WERI-Rb-1 (cell line): ENCODE data around the gene VSIR.
A peak's percentile ranks its signal among the peaks of the same experiment; 100 is the strongest.

Experiments
- DNase-seq: peaks from one replicate; pipeline ENCODE4 v3.0.0-alpha.2; 2020
- H3K27ac ChIP-seq: fragments of 250-450 bp; sonication (Bioruptor Pico); 2 replicates; pipeline ENCODE4 v1.5.1; 2020; ENCODE audit warnings: mild to moderate bottlenecking, moderate library complexity
- H3K27me3 ChIP-seq: fragments of 250-450 bp; sonication (Bioruptor Pico); 2 replicates; pipeline ENCODE4 v1.5.1; 2021; ENCODE audit warnings: mild to moderate bottlenecking, low read depth, moderate library complexity; ENCODE audit not compliant: insufficient read depth, severe bottlenecking
- H3K36me3 ChIP-seq: fragments of 250-450 bp; sonication (Bioruptor Pico); 2 replicates; pipeline ENCODE4 v1.5.1; 2020; ENCODE audit warnings: mild to moderate bottlenecking, moderate library complexity
- H3K4me3 ChIP-seq: 2 replicates; pipeline ENCODE4 v1.5.1; 2011; ENCODE audit warnings: low read depth, mild to moderate bottlenecking, control low read depth, low read length
- H3K9me3 ChIP-seq: fragments of 250-450 bp; sonication (Bioruptor Pico); 2 replicates; pipeline ENCODE4 v1.5.1; 2021; ENCODE audit warnings: mild to moderate bottlenecking, moderate library complexity; ENCODE audit not compliant: severe bottlenecking
- TF ChIP-seq, protein P1 (sequence below): IDR thresholded peaks from 2 replicates; pipeline ENCODE4 v1.5.1; 2011; ENCODE audit warnings: low read depth, mild to moderate bottlenecking, control low read depth, inconsistent platforms, low read length

The VSIR gene

DNA sequence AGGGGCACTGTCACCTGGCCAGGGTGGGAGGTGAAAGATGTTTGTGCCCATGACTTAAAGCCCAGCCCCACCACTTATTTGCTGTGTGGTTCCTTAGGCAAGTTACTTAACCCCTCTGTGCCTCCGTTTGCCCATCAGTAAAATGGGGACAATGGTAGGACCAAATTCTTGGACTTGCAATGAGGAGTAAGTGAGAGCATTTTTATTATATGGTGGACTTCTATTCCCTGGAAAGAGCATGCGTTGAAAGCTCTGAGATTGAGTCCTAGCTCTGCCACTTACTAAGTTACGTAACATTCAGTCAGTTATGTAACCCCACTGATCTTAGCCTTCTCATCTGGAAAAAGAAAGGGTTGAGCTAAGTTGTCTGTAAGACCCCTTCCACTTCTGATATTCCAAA is 18.8 kb downstream of the VSIR start:
- no peaks in the 10 kb centered on the region for H3K9me3 ChIP-seq
- DNase-seq = no peak
- H3K4me3 ChIP-seq = no peak overlapping the region

DNA sequence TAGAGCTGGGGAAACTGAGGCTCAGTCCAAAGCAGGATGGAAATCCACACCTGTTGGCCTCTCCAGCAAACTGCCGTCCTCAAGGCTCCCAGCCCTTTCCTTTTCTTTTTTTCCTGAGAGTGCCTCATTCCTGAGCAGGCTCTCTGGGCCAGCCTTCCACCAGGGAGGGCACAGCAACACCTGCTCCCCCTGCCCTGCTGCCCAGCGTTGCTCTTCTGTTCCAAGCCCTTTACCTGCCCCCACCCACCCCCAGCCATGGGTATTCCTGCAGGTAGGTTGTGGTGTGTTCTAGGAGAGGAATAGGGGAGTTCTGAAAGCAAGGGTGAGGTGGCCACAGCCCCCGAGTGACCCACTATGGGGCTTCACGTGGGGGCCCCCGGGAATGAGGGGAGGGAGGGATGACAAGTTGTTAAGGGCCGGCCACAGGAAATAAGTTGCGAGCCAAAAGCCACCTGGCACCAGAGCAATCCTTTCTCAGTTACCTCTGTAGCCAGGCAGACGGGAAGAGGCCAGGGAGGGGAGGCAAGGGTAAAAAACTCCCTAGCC is 19.3 kb downstream of the VSIR start:
- no peaks in the 10 kb centered on the region for H3K27me3 ChIP-seq
- H3K9me3 ChIP-seq = no peaks in the 10 kb centered on the region
- no peak for DNase-seq
- H3K36me3 ChIP-seq = no peaks in the 10 kb centered on the region
- H3K27ac ChIP-seq = no peak overlapping the region
- TF ChIP-seq, protein P1, sequence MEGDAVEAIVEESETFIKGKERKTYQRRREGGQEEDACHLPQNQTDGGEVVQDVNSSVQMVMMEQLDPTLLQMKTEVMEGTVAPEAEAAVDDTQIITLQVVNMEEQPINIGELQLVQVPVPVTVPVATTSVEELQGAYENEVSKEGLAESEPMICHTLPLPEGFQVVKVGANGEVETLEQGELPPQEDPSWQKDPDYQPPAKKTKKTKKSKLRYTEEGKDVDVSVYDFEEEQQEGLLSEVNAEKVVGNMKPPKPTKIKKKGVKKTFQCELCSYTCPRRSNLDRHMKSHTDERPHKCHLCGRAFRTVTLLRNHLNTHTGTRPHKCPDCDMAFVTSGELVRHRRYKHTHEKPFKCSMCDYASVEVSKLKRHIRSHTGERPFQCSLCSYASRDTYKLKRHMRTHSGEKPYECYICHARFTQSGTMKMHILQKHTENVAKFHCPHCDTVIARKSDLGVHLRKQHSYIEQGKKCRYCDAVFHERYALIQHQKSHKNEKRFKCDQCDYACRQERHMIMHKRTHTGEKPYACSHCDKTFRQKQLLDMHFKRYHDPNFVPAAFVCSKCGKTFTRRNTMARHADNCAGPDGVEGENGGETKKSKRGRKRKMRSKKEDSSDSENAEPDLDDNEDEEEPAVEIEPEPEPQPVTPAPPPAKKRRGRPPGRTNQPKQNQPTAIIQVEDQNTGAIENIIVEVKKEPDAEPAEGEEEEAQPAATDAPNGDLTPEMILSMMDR = no peak
- H3K4me3 ChIP-seq = no peak overlapping the region

More for the DNA sequence above, 18.8 kb downstream of the VSIR start:
- Histone ChIP-seq H3K27me3 (no peaks in the 10 kb centered on the region), H3K27ac (no peak overlapping the region), H3K36me3 (no peaks in the 10 kb centered on the region)
- TF ChIP-seq, protein P1 = no peak

DNA sequence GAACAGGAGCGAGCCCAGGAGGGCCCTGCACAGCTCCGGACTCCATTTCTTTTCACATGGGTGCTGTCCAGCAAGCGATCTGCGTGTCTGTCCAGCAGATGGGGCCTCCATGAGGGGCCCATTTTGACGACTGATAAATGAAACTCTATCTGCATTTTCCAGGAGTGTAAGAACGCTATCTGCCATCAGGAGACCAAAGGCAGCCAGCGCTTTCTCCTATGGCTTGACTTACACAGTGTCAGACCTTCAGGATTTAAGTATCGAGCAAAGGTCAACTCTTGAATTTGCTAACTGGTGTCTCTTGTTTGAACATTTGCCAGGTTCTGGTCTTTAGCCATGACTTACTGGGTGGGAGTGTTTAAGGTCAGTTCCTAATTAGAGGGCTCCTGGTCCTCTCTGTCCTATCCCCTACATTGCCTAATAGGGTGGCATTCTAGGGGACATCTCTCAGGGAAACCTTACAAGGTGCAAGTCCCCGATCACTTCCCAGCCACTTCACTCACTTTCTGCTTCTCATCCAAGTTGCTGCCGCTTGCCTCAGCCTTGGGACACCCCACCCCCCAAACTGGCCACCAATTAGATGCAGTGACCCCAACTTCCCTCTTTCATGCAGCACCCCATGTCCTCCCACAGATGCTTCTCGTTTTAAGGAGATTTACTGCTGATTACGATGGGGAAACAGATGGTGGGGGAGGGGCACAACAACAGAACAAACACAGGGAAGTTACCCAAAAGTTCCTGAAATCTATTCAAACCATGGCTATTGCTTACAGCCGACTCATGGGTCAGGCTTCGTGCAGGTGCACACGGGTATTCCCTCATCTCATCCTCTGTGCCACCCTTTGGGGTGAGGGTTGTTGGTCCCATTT is 20.0 kb downstream of the VSIR start:
- H3K4me3 ChIP-seq = no peak overlapping the region
- H3K36me3 ChIP-seq = no peaks in the 10 kb centered on the region
- no peaks in the 10 kb centered on the region for H3K27me3 ChIP-seq
- TF ChIP-seq, protein P1 = no peak
- no peaks in the 10 kb centered on the region for H3K9me3 ChIP-seq
- DNase-seq = no peak
- H3K27ac ChIP-seq = peak overlapping the region; percentile 41

DNA sequence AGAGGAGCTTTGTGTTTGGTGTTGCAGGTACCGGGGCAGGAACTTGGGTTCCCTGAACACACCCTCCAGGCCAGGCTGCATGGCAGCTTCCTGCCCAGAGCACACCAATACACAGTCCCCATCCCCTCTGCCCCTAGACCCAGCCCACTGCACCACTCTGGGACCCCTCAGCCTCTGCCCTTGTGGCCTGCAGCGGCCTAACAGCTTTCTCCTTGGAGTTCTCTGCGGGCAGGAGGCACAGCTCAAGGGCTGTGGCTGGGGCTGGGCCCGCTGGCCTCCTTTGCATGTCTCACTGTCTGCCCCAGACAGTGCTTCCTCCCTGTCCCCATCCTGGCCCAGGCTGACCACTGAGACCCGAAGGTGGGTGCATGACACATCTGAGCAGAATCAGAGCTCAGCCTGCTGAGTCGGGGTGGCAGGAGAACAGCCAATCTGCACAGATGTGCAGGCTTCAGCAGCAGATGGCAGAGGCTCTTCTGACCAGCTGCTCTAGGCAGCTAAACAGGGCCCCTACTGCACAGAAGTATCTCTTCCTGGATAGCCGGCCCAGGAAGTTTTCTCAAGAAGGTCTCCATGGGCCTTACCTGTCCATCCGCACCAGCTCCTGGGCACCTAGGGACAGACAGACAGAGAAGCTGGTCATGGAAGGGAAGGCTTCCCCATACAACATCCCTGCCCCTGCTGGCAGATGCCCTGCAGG is 20.8 kb downstream of the VSIR start:
- Histone ChIP-seq H3K27ac (peak overlapping the region; percentile 41), H3K36me3 (no peaks in the 10 kb centered on the region), H3K27me3 (no peaks in the 10 kb centered on the region), H3K4me3 (no peak overlapping the region), H3K9me3 (no peaks in the 10 kb centered on the region)
- peak; percentile 53 for DNase-seq
- TF ChIP-seq, protein P1 = no peak

DNA sequence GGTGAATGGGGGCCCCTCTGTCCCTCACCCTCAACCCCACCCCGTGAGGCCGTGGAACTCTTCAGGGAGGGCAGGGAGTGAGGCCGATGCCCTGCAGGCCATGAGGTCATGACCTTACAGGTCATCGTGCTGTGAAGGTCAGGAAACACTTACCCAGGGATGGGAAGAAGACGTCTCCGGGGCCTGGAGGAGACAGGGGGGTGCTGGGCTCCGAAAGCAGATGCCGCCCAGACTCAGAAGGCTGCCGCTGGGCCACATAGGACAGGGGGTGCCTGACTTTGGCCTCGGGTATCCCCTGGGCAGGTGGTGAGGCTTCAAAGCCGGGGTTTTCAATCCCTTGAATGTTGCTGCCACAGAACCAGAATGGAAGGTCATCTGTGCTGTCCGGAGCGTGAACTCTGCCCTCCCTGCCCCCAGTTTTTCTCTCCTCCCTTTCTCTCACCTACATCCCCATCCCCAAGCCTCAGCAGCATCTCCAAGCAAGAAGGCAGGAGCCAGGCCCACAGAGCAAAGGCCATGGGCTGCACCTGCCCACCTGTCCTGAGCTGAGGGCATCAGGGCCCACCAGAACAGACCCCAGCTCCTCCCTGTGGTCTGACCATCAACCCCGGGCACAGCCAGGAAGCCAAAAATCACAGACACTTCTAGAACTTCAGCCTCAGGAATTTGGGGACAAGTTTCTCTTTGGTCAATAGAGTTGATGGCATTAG is 21.6 kb downstream of the VSIR start:
- Histone ChIP-seq H3K4me3 (no peak overlapping the region), H3K36me3 (no peaks in the 10 kb centered on the region), H3K27me3 (no peaks in the 10 kb centered on the region), H3K27ac (no peak overlapping the region), H3K9me3 (no peaks in the 10 kb centered on the region)
- TF ChIP-seq, protein P1 = no peak
- DNase-seq = no peak
